CD8-positive, alpha-beta memory T cell (primary cell): Measurements from ENCODE around the gene PLOD1. TPM values are rescaled to one million over a fixed set of nuclear protein-coding genes. Genes with fewer than 3 reads are reported as not detected.
A peak's percentile ranks its signal among the peaks of the same experiment; 100 is the strongest.

Source experiments
- CTCF ChIA-PET: fragments of 350-600 bp; sonication (Branson Sonifier 250); formaldehyde crosslinking; loops from one replicate; lab custom pipeline; 2021; ENCODE audit warnings: antibody characterized with exemption; lab: Charles Lee
- POLR2A ChIA-PET: fragments of 350-600 bp; sonication (Branson Sonifier 250); formaldehyde crosslinking; loops from one replicate; lab custom pipeline; 2021; ENCODE audit warnings: antibody characterized with exemption; lab: Charles Lee
- DNase-seq, 5 donors: peaks; one replicate each; pipeline versions ENCODE4 v3.0.0 to v3.0.0-alpha.2; 2020 to 2022; ENCODE audit warnings: mixed read lengths in 1 of 5
- H3K27ac ChIP-seq: one replicate; pipeline ENCODE4 v1.7.0; 2013; ENCODE audit warnings: low read depth, mild to moderate bottlenecking, low read length, moderate library complexity
- H3K27me3 ChIP-seq: 2 replicates; pipeline ENCODE4 v1.7.0; 2013; ENCODE audit warnings: low read length, mild to moderate bottlenecking; ENCODE audit not compliant: insufficient read depth, poor library complexity, severe bottlenecking
- H3K36me3 ChIP-seq: 2 replicates; pipeline ENCODE4 v1.7.0; 2013; ENCODE audit warnings: mild to moderate bottlenecking, low read length, moderate library complexity; ENCODE audit not compliant: insufficient read depth
- H3K4me1 ChIP-seq: 2 replicates; pipeline ENCODE4 v1.7.0; 2013; ENCODE audit warnings: mild to moderate bottlenecking, low read length, moderate library complexity; ENCODE audit not compliant: insufficient read depth
- H3K4me3 ChIP-seq: 2 replicates; pipeline ENCODE4 v1.7.0; 2013; ENCODE audit warnings: mild to moderate bottlenecking, low read length
- H3K9me3 ChIP-seq: 2 replicates; pipeline ENCODE4 v1.7.0; 2013; ENCODE audit warnings: mild to moderate bottlenecking, low read length
- H3K27ac Mint-ChIP-seq, 8 donors: one replicate each; pipeline ENCODE4 v1.8.0; 2020 to 2021; ENCODE audit warnings: mixed read lengths in 8 of 8, mild to moderate bottlenecking in 6 of 8, inconsistent platforms in 3 of 8, moderate library complexity in 3 of 8
- H3K27me3 Mint-ChIP-seq, 2 donors: one replicate each; pipeline ENCODE4 v1.8.0; 2020 to 2021; ENCODE audit warnings: mixed read lengths in 2 of 2, mild to moderate bottlenecking in 1 of 2, moderate library complexity in 1 of 2
- H3K36me3 Mint-ChIP-seq, 3 donors: one replicate each; pipeline ENCODE4 v1.8.0; 2020 to 2021; ENCODE audit warnings: mixed read lengths in 3 of 3, inconsistent platforms in 1 of 3, mild to moderate bottlenecking in 1 of 3
- H3K4me1 Mint-ChIP-seq, 3 donors: one replicate each; pipeline ENCODE4 v1.8.0; 2020 to 2021; ENCODE audit warnings: mixed read lengths in 3 of 3, inconsistent platforms in 1 of 3, mild to moderate bottlenecking in 1 of 3
- H3K4me3 Mint-ChIP-seq, 7 donors: one replicate each; pipeline ENCODE4 v1.8.0; 2020 to 2021; ENCODE audit warnings: mixed read lengths in 7 of 7, mild to moderate bottlenecking in 6 of 7, moderate library complexity in 4 of 7, inconsistent platforms in 2 of 7
- H3K9me3 Mint-ChIP-seq, 5 donors: one replicate each; pipeline ENCODE4 v1.8.0; 2020 to 2022; ENCODE audit warnings: mixed read lengths in 5 of 5, mild to moderate bottlenecking in 3 of 5, moderate library complexity in 2 of 5, inconsistent platforms in 1 of 5
- polyA plus RNA-seq: library from polyadenylated mRNA; unstranded; fragments of 300-500 nt; fragmentation: Illumina TruSeq; gene quantifications from one replicate; pipeline ENCODE4 v1.2.3, GENCODE V29; 2021
- total RNA-seq, 2 experiments: library from RNA; stranded (reverse); gene quantifications; one replicate each; pipeline ENCODE4 v1.2.3, GENCODE V29; 2021

PLOD1 gene
- total and polyA plus RNA-seq, 3 experiments from 2014 or later = 9.4 to 31.0 (median 25.8) TPM

GRCh38 chr1:12014141-12014991 lies 79.8 kb downstream of the PLOD1 start:
- Histone ChIP-seq H3K4me1 (no peaks in the 10 kb centered on the region), H3K9me3 (no peaks in the 10 kb centered on the region), H3K4me3 (no peak overlapping the region), H3K36me3 (peaks cover 22% of the 10 kb centered on the region), H3K27me3 (no peaks in the 10 kb centered on the region), H3K27ac (peak overlapping the region; percentile 41)
- Mint-ChIP-seq H3K9me3 (no peaks in the 10 kb centered on the region), H3K4me1 (peaks cover 3 to 4% (median 4%) of the 10 kb centered on the region in 3 donors), H3K4me3 (no peak overlapping the region), H3K27me3 (no peaks in the 10 kb centered on the region), H3K36me3 (peaks cover 0 to 44% (median 0%) of the 10 kb centered on the region in 3 donors), H3K27ac (peak overlapping the region in 4 of 8 donors; percentile 18 to 75 (median 29))
- DNase-seq = no peak
- POLR2A ChIA-PET = no interaction called here
- CTCF ChIA-PET = no interaction called here

DNA sequence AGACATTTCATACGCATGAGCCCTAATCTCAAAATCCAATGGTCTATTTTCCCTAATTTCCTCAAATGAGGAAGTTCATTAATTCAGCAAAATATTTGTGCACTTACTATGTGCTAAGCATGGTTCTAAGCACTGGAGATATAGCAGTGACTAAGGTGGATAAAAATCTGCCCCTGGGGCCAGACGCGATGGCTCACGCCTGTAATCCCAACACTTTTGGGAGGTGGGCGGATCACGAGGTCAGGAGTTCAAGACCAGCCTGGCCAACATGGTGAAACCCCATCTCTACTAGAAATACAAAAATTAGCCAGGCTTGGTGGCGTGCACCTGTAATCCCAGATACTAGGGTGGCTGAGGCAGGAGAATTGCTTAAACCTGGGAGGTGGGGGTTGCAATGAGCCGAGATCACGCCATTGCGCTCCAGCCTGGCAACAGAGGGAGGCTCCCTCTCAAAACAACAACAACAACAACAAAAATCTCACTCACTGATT lies 80.5 kb downstream of the PLOD1 start:
- H3K27me3 Mint-ChIP-seq = no peaks in the 10 kb centered on the region
- CTCF ChIA-PET = no interaction called here
- no peaks in the 10 kb centered on the region for H3K9me3 Mint-ChIP-seq
- H3K4me3 Mint-ChIP-seq = no peak overlapping the region
- Histone ChIP-seq H3K36me3 (peaks cover 19% of the 10 kb centered on the region), H3K27me3 (no peaks in the 10 kb centered on the region), H3K4me1 (peaks cover 3% of the 10 kb centered on the region), H3K9me3 (no peaks in the 10 kb centered on the region), H3K4me3 (no peak overlapping the region), H3K27ac (no peak overlapping the region)
- peak overlapping the region in 1 of 8 donors; percentile 42 for H3K27ac Mint-ChIP-seq
- peaks cover 0 to 39% (median 0%) of the 10 kb centered on the region in 3 donors for H3K36me3 Mint-ChIP-seq
- peaks cover 5 to 9% (median 7%) of the 10 kb centered on the region in 3 donors for H3K4me1 Mint-ChIP-seq
- POLR2A ChIA-PET = no interaction called here
- no peak for DNase-seq

GRCh38 chr1:12015499-12015898 lies 81.0 kb downstream of the PLOD1 start:
- no peak overlapping the region for H3K4me3 Mint-ChIP-seq
- no peaks in the 10 kb centered on the region for H3K27me3 Mint-ChIP-seq
- peaks cover 8 to 13% (median 12%) of the 10 kb centered on the region in 3 donors for H3K4me1 Mint-ChIP-seq
- ChIA-PET POLR2A (no interaction called here), CTCF (no interaction called here)
- H3K36me3 ChIP-seq = peaks cover 15% of the 10 kb centered on the region
- no peak for DNase-seq
- H3K4me1 ChIP-seq = peaks cover 7% of the 10 kb centered on the region
- peaks cover 0 to 34% (median 0%) of the 10 kb centered on the region in 3 donors for H3K36me3 Mint-ChIP-seq
- H3K27me3 ChIP-seq = no peaks in the 10 kb centered on the region
- H3K27ac ChIP-seq = no peak overlapping the region
- no peak overlapping the region for H3K27ac Mint-ChIP-seq
- H3K4me3 ChIP-seq = no peak overlapping the region
- H3K9me3 Mint-ChIP-seq = no peaks in the 10 kb centered on the region
- no peaks in the 10 kb centered on the region for H3K9me3 ChIP-seq

GRCh38 chr1:12016182-12016581 lies 81.7 kb downstream of the PLOD1 start:
- Histone ChIP-seq H3K4me1 (peaks cover 7% of the 10 kb centered on the region), H3K36me3 (peaks cover 11% of the 10 kb centered on the region), H3K4me3 (no peak overlapping the region), H3K27me3 (no peaks in the 10 kb centered on the region), H3K27ac (no peak overlapping the region), H3K9me3 (no peaks in the 10 kb centered on the region)
- ChIA-PET CTCF (no interaction called here), POLR2A (no interaction called here)
- Mint-ChIP-seq H3K9me3 (no peaks in the 10 kb centered on the region), H3K4me1 (peaks cover 8 to 14% (median 12%) of the 10 kb centered on the region in 3 donors), H3K27ac (peak overlapping the region in 2 of 8 donors; percentile 30 to 52), H3K4me3 (peak overlapping the region in 1 of 7 donors; percentile 73), H3K36me3 (peaks cover 0 to 27% (median 0%) of the 10 kb centered on the region in 3 donors), H3K27me3 (no peaks in the 10 kb centered on the region)
- no peak for DNase-seq

DNA sequence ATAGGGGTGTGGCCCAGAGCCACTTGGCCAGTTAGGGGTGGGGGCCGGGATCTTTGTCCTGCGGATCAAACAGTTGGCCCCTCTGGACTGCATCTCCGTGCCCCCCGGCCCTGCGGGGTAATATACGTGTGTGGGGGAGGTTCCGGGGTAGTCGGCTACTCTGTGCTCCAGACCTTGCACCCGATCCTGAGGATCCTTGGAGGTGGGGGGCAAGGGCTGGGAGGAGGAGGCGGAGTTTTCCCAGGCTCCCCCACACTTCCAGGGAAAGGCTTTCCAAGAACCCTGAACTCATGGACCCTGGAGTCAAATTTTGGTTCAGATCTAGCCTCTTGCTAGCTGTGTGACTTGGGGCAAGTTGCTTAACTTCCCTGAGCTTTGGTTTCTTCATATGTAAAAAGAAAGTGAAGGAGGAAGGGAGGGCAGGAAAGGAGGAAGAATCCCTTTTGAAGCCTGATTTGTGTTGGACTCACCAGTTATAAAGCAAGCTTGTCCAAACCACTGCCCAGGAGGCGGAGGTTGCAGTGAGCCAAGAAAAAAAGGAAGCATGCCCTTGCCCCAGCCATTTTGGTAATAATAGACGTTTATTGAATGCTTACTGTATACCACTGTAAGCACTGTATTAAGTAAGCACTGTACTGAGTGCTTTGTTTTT lies 85.5 kb downstream of the PLOD1 start:
- Histone ChIP-seq H3K27ac (peak overlapping the region; percentile 58), H3K36me3 (peaks cover 10% of the 10 kb centered on the region)
- CTCF ChIA-PET = interaction anchor here (0.6 to 1.0 kb wide), 2 partner anchors 27 to 45 kb away, joined by 3 to 5 read pairs; no protein-coding TSS in a partner anchor

DNA sequence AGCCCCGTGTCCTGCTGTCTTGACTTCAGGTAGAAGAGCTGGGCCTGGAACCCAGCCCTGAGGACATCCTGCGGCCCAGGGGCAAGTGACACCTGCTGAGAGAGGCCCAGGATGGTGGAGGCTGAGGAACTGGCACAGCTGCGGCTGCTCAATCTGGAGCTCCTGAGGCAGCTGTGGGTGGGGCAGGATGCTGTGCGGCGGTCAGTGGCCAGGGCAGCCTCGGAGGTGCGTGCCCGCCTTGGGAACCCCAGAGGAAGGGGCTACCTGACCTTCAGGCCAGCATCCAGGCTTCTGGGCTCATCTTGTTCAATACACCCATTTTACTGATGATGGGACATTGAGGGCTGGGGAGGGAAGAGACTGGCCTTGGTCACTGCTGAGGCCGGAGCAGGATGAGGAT lies 87.1 kb downstream of the PLOD1 start:
- peaks cover 7% of the 10 kb centered on the region for H3K4me1 ChIP-seq
- ChIA-PET CTCF (no interaction called here), POLR2A (no interaction called here)
- no peaks in the 10 kb centered on the region for H3K9me3 ChIP-seq
- H3K27me3 Mint-ChIP-seq = no peaks in the 10 kb centered on the region
- H3K27ac ChIP-seq = no peak overlapping the region
- H3K36me3 ChIP-seq = peaks cover 16% of the 10 kb centered on the region
- H3K27ac Mint-ChIP-seq = no peak overlapping the region
- DNase-seq = no peak
- H3K4me1 Mint-ChIP-seq = peaks cover 10 to 25% (median 12%) of the 10 kb centered on the region in 3 donors
- H3K9me3 Mint-ChIP-seq = no peaks in the 10 kb centered on the region
- peaks cover 4 to 40% (median 8%) of the 10 kb centered on the region in 3 donors for H3K36me3 Mint-ChIP-seq
- H3K4me3 ChIP-seq = no peak overlapping the region
- H3K27me3 ChIP-seq = no peaks in the 10 kb centered on the region
- H3K4me3 Mint-ChIP-seq = peak overlapping the region in 2 of 7 donors; percentile 6 to 48

More for the DNA sequence above, 85.5 kb downstream of the PLOD1 start:
- Histone ChIP-seq H3K4me3 (peak overlapping the region; percentile 72), H3K9me3 (no peaks in the 10 kb centered on the region), H3K4me1 (peaks cover 7% of the 10 kb centered on the region), H3K27me3 (no peaks in the 10 kb centered on the region)
- POLR2A ChIA-PET = interaction anchor here (1.1 kb wide), 1 partner anchor 112 kb away, joined by 12 read pairs; no protein-coding TSS in a partner anchor
- peaks cover 8 to 25% (median 12%) of the 10 kb centered on the region in 3 donors for H3K4me1 Mint-ChIP-seq
- peak overlapping the region; percentile 10 to 91 (median 51) for H3K27ac Mint-ChIP-seq
- H3K4me3 Mint-ChIP-seq = peak overlapping the region; percentile 79 to 96 (median 90)
- no peaks in the 10 kb centered on the region for H3K27me3 Mint-ChIP-seq
- no peaks in the 10 kb centered on the region for H3K9me3 Mint-ChIP-seq
- H3K36me3 Mint-ChIP-seq = peaks cover 4 to 27% (median 4%) of the 10 kb centered on the region in 3 donors
- DNase-seq = peak in 2 of 5 donors; percentile 5 to 7

- H3K27ac ChIP-seq = no peak overlapping the region
- H3K4me3 ChIP-seq = no peak overlapping the region
- peaks cover 7% of the 10 kb centered on the region for H3K4me1 ChIP-seq
- H3K36me3 Mint-ChIP-seq = peaks cover 4 to 44% (median 9%) of the 10 kb centered on the region in 3 donors
- H3K9me3 Mint-ChIP-seq = no peaks in the 10 kb centered on the region
- H3K4me3 Mint-ChIP-seq = peak overlapping the region in 1 of 7 donors; percentile 6
- peaks cover 16% of the 10 kb centered on the region for H3K36me3 ChIP-seq
- H3K9me3 ChIP-seq = no peaks in the 10 kb centered on the region
- DNase-seq = no peak
- no peaks in the 10 kb centered on the region for H3K27me3 Mint-ChIP-seq
- ChIA-PET POLR2A (no interaction called here), CTCF (no interaction called here)
- peaks cover 10 to 25% (median 12%) of the 10 kb centered on the region in 3 donors for H3K4me1 Mint-ChIP-seq
- H3K27me3 ChIP-seq = no peaks in the 10 kb centered on the region
- H3K27ac Mint-ChIP-seq = no peak overlapping the region
Observed at GRCh38 chr1:12022036-12022435, 87.5 kb downstream of the PLOD1 start.
